ENCODE measurements around the gene DRD3.

DNA sequence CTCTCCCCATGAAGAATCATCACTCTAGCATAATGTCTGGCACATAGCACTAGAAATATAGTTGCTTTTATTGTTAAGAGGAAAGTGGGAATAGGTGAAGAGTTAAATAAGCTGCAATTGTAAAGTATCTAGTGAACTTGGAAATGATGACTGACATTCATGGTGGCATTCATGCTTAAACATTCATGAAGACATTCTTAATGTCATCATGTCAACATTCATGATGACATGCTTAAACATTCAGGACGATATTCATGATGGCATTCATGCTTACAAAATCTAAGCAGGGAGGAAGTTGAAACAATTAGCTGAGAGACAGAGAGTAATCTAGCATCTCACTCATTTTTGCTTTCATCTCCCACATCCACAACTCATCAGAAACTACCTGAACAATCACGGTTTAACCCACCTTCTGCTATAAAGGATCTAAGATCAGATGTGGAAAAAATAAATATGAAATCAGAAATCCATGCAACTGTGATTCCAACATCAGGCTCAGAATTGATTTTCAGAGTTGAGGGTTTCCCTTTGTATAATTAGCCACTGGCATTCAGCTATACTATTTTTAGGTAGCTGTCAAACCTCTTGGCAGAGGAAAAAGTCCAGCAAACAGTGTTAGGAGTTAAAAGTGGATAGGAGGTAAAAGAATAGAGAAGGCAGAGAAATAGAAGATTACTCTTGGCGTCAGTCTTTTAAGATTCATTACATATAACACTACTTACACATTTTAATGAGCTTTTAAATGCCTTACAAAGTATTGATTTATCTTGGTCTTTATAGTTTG lies 3.5 kb downstream of the DRD3 start:
- TF ChIP-seq, protein P1, sequence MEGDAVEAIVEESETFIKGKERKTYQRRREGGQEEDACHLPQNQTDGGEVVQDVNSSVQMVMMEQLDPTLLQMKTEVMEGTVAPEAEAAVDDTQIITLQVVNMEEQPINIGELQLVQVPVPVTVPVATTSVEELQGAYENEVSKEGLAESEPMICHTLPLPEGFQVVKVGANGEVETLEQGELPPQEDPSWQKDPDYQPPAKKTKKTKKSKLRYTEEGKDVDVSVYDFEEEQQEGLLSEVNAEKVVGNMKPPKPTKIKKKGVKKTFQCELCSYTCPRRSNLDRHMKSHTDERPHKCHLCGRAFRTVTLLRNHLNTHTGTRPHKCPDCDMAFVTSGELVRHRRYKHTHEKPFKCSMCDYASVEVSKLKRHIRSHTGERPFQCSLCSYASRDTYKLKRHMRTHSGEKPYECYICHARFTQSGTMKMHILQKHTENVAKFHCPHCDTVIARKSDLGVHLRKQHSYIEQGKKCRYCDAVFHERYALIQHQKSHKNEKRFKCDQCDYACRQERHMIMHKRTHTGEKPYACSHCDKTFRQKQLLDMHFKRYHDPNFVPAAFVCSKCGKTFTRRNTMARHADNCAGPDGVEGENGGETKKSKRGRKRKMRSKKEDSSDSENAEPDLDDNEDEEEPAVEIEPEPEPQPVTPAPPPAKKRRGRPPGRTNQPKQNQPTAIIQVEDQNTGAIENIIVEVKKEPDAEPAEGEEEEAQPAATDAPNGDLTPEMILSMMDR (IDR thresholded peaks at IDR 0.05; ENCODE audit: insufficient read depth, low read length) = no peak
- no peak for TF ChIP-seq POLR2AphosphoS5 (IDR thresholded peaks at IDR 0.05; ENCODE audit: low read depth)
- TF ChIP-seq, protein P2, sequence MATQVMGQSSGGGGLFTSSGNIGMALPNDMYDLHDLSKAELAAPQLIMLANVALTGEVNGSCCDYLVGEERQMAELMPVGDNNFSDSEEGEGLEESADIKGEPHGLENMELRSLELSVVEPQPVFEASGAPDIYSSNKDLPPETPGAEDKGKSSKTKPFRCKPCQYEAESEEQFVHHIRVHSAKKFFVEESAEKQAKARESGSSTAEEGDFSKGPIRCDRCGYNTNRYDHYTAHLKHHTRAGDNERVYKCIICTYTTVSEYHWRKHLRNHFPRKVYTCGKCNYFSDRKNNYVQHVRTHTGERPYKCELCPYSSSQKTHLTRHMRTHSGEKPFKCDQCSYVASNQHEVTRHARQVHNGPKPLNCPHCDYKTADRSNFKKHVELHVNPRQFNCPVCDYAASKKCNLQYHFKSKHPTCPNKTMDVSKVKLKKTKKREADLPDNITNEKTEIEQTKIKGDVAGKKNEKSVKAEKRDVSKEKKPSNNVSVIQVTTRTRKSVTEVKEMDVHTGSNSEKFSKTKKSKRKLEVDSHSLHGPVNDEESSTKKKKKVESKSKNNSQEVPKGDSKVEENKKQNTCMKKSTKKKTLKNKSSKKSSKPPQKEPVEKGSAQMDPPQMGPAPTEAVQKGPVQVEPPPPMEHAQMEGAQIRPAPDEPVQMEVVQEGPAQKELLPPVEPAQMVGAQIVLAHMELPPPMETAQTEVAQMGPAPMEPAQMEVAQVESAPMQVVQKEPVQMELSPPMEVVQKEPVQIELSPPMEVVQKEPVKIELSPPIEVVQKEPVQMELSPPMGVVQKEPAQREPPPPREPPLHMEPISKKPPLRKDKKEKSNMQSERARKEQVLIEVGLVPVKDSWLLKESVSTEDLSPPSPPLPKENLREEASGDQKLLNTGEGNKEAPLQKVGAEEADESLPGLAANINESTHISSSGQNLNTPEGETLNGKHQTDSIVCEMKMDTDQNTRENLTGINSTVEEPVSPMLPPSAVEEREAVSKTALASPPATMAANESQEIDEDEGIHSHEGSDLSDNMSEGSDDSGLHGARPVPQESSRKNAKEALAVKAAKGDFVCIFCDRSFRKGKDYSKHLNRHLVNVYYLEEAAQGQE (IDR thresholded peaks at IDR 0.05; ENCODE audit: insufficient replicate concordance, low read depth) = no peak
